Mucosa of descending colon (tissue), 3 donors: ENCODE measurements around the gene CDH4. TPM values are rescaled to one million over a fixed set of nuclear protein-coding genes. Genes with fewer than 3 reads are reported as not detected.

Source experiments
- ATAC-seq: fragments of 200-7000 bp; cut with Tn5 transposase; one replicate; pipeline ENCODE4 v1.9.1; 2020; ENCODE audit warnings: mild to moderate bottlenecking, moderate library complexity
- DNase-seq, 3 donors: peaks; one replicate each; pipeline ENCODE4 v3.0.0-alpha.2; 2020
- H3K36me3 ChIP-seq: fragments of 200-600 bp; one replicate; pipeline ENCODE4 v1.8.0; 2021; ENCODE audit warnings: low read depth, mild to moderate bottlenecking
- H3K4me1 ChIP-seq: fragments of 200-600 bp; one replicate; pipeline ENCODE4 v1.8.0; 2021; ENCODE audit warnings: low read depth, mild to moderate bottlenecking
- H3K4me3 ChIP-seq: fragments of 200-600 bp; one replicate; pipeline ENCODE4 v1.8.0; 2021; ENCODE audit warnings: mild to moderate bottlenecking
- H3K9me3 ChIP-seq: fragments of 200-600 bp; one replicate; pipeline ENCODE4 v1.8.0; 2021; ENCODE audit warnings: mild to moderate bottlenecking
- CTCF ChIP-seq: fragments of 200-600 bp; IDR thresholded peaks from one replicate; pipeline ENCODE4 v1.8.0; 2022; ENCODE audit warnings: antibody characterized with exemption, mild to moderate bottlenecking
- intact Hi-C, 2 donors: fragments of 100-400 bp; cut with DNase I in 1 of 2; cut with micrococcal nuclease in 1 of 2; formaldehyde crosslinking; loops; one replicate each; pipeline versions ENCODE4 v1.11.0 to v1.11.1; 2022; cut with DNase I, micrococcal nuclease
- total RNA-seq, 3 donors: library from RNA; stranded (reverse); fragmentation: NEBNext Ultra II Directional in 2 of 3; extraction: Animal tissue kit (Norgen Biotek cat#: 25700) in 2 of 3; gene quantifications; one replicate each; pipeline versions ENCODE4 v1.2.1 to v1.2.4, GENCODE V29; 2021 to 2023
- donor health status: DM: no; HTN: no; CAD: no; lungs with moderate emphysema.
- donor health status: DM: no; HTN: no; CAD: no.
- donor health status: DM: no; HTN: yes; CAD: no.

CDH4 gene
- total RNA-seq, 3 donors from 2014 or later: 0.16 TPM; not detected in 2

GRCh38 chr20:61360296-61360695 lies 108.2 kb downstream of the CDH4 start:
- intact Hi-C loops: no loop called here
- no peaks in the 10 kb centered on the region for H3K36me3 ChIP-seq
- no peaks in the 10 kb centered on the region for H3K9me3 ChIP-seq
- TF ChIP-seq CTCF: no peak
- no peak for DNase-seq
- no peak overlapping the region for H3K4me3 ChIP-seq
- H3K4me1 ChIP-seq: no peaks in the 10 kb centered on the region
- ATAC-seq: no peak

- H3K4me3 ChIP-seq: no peak overlapping the region
- intact Hi-C loops: no loop called here
- TF ChIP-seq CTCF: no peak
- no peaks in the 10 kb centered on the region for H3K9me3 ChIP-seq
- no peaks in the 10 kb centered on the region for H3K36me3 ChIP-seq
- ATAC-seq (no peak), DNase-seq (no peak)
- H3K4me1 ChIP-seq: no peaks in the 10 kb centered on the region
Observed at GRCh38 chr20:61360940-61361339, 108.9 kb downstream of the CDH4 start.

GRCh38 chr20:61361501-61361900 lies 109.4 kb downstream of the CDH4 start:
- H3K36me3 ChIP-seq: no peaks in the 10 kb centered on the region
- intact Hi-C loops: no loop called here
- H3K4me1 ChIP-seq: no peaks in the 10 kb centered on the region
- no peak for TF ChIP-seq CTCF
- no peak for DNase-seq
- no peak overlapping the region for H3K4me3 ChIP-seq
- no peaks in the 10 kb centered on the region for H3K9me3 ChIP-seq
- no peak for ATAC-seq

GRCh38 chr20:61364147-61364546 lies 112.1 kb downstream of the CDH4 start:
- no peaks in the 10 kb centered on the region for H3K4me1 ChIP-seq
- DNase-seq: no peak
- no peaks in the 10 kb centered on the region for H3K9me3 ChIP-seq
- ATAC-seq: no peak
- TF ChIP-seq CTCF: no peak
- no peak overlapping the region for H3K4me3 ChIP-seq
- no peaks in the 10 kb centered on the region for H3K36me3 ChIP-seq
- intact Hi-C loops: no loop called here

- Histone ChIP-seq H3K4me3 (no peak overlapping the region), H3K9me3 (no peaks in the 10 kb centered on the region), H3K4me1 (no peaks in the 10 kb centered on the region), H3K36me3 (no peaks in the 10 kb centered on the region)
- TF ChIP-seq CTCF: no peak
- DNase-seq: no peak
- intact Hi-C loops: no loop called here
- no peak for ATAC-seq
Observed at GRCh38 chr20:61366914-61367313, 114.9 kb downstream of the CDH4 start.
